ENCODE results near the gene ARF1.

The ARF1 gene

DNA sequence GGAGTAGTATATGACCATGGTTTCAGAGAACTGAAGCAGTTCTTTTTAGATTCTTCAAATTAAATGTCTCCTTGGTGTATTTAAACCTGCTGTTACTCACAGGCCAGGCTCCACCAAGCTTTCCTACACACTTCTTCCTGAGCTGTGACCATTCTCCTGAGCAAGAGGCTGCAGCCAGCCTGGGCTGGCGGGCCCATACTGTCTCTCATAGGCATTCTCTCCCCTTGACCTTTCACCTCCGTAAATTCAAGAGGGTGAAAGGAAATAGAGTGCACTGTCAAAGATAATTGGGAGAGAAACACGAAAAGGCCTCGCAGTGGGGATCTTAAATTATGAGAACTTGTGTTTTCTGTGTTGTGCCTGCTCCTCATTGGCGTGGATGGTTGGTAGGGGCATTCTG is 2.3 kb downstream of the ARF1 start (continued):
- TF ChIP-seq ZEB2 (tag by site-specific recombination; IDR thresholded peaks at IDR 0.05) = no peak
- no peak for TF ChIP-seq SETDB1 (IDR thresholded peaks at IDR 0.05; ENCODE audit: insufficient read length, low read length)
- no peak for TF ChIP-seq ZNF23 (tag by site-specific recombination; IDR thresholded peaks at IDR 0.05; ENCODE audit: borderline replicate concordance)
- TF ChIP-seq FEZF1 (tag by site-specific recombination; IDR thresholded peaks at IDR 0.05) = no peak
- no peak for TF ChIP-seq MEIS1 (CRISPR knock-in tag; IDR thresholded peaks at IDR 0.05; ENCODE audit: borderline replicate concordance)

DNA sequence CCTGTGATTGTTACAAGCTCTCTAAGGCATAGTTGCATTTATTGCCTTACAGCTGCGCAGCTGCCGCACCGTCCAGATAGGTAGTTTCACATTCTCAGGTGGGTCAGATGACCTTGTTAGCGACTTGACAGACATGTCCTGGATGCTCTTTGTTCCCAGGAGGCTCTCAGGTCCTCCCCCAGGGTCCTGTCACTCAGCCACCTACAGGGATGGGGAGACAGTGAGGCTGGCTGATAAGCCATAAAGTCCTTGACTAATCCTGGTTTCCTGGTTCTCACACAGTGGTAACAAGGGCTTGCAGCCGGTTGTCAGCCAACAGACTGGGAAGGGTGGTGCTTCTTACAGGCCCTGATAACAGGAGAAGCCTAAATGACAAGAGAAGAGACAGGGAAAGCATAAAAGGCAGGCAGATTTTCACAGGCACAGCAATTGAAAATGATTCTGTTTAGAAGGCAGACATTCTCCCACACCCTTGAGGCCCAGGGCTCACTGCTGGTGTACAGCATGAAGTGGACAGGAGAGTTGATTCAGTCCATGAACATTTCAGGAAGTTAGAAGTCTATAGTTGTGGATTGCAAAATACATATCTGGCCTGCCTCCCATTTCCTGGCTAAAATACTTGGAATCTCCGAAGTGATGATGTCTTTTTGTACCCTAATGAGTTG is 2.9 kb downstream of the ARF1 start:
- Histone ChIP-seq H3K4me3 (ENCODE audit: low read depth, low read length) (no peak overlapping the region; the same call in 1 of the 2 replicates), H3K9me3 (ENCODE audit: control insufficient read depth, insufficient read depth, low read depth, low read length) (no peaks in the 10 kb centered on the region), H3K4me1 (ENCODE audit: control insufficient read depth, insufficient read depth, low read length) (peaks cover 45% of the 10 kb centered on the region), H3K27ac (ENCODE audit: extremely low read depth, low read depth, low read length) (no peak overlapping the region; the same call in 1 of the 2 replicates), H3K36me3 (ENCODE audit: control insufficient read depth in 2 of 2, insufficient read depth in 1 of 2, low read length in 2 of 2) (peaks cover 0 to 54% of the 10 kb centered on the region in 2 experiments; a peak in 2 of 3 replicates)
- TF ChIP-seq ZNF140 (tag by site-specific recombination; IDR thresholded peaks at IDR 0.05) (no peak), TCF7L2 (IDR thresholded peaks at IDR 0.05; ENCODE audit: borderline replicate concordance, low read depth, low read length) (no peak), ZFHX2 (tag by site-specific recombination; conservative IDR thresholded peaks at IDR 0.05) (0 out of 2 replicates have a peak, but pooled peaks have one; percentile 7), GLIS1 (tag by site-specific recombination; IDR thresholded peaks at IDR 0.05) (peak; percentile 84), TRIM28 (IDR thresholded peaks at IDR 0.05; ENCODE audit: borderline replicate concordance, low read length) (peak; percentile 91), ZNF16 (tag by site-specific recombination; IDR thresholded peaks at IDR 0.05; ENCODE audit: low read depth) (no peak), ZEB2 (tag by site-specific recombination; IDR thresholded peaks at IDR 0.05) (0 out of 2 replicates have a peak, but pooled peaks have one; percentile 20)
- ChIA-PET CTCF (interaction anchor here (1.4 kb wide), 1 partner anchor 14 kb away, joined by 3 read pairs; no protein-coding TSS in a partner anchor), POLR2A (no interaction called here)

DNA sequence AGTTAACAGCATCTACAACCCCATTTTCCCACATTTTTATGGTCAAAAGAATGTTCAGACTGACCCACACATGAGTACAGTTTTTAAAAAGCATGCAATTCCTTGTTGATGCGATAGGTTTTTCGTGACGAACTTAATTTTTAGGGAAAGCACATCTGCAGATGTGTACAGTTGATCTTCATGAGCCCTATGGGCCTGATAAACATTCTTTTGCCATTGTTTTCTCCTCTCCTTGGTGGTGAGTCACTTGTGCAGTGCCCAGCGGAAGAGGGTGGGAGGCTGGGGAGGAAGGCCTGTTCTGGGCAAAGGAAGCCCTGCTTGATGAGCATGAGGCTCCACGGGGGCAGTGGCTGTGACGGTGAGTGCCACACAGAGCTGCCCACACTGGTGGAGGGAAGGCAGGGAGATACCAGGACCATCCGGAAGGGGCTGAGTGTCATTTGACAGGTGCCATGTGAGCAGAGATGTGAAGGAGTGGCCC is 5.3 kb downstream of the ARF1 start:
- ChIA-PET POLR2A (interaction anchor here (1.3 to 1.5 kb wide), 2 partner anchors 11 to 14 kb away, joined by 4 to 5 read pairs; no protein-coding TSS in a partner anchor), CTCF (interaction anchor here (0.6 to 1.8 kb wide), 5 partner anchors 9 to 956 kb away, joined by 3 to 7 read pairs (median 3); no protein-coding TSS in a partner anchor)
- Histone ChIP-seq H3K4me1 (ENCODE audit: control insufficient read depth, insufficient read depth, low read length) (peaks cover 42% of the 10 kb centered on the region), H3K9me3 (ENCODE audit: control insufficient read depth, insufficient read depth, low read depth, low read length) (no peaks in the 10 kb centered on the region), H3K27ac (ENCODE audit: extremely low read depth, low read depth, low read length) (peak overlapping the region; percentile 7; the same call in 1 of the 2 replicates), H3K4me3 (ENCODE audit: low read depth, low read length) (no peak overlapping the region), H3K36me3 (ENCODE audit: control insufficient read depth in 2 of 2, insufficient read depth in 1 of 2, low read length in 2 of 2) (peaks cover 3 to 78% of the 10 kb centered on the region in 2 experiments; a peak in 2 of 3 replicates)
- peak; percentile 51; the same call in 1 of the 2 replicates for TF ChIP-seq ZEB2 (tag by site-specific recombination; IDR thresholded peaks at IDR 0.05)
- TF ChIP-seq, protein P1, sequence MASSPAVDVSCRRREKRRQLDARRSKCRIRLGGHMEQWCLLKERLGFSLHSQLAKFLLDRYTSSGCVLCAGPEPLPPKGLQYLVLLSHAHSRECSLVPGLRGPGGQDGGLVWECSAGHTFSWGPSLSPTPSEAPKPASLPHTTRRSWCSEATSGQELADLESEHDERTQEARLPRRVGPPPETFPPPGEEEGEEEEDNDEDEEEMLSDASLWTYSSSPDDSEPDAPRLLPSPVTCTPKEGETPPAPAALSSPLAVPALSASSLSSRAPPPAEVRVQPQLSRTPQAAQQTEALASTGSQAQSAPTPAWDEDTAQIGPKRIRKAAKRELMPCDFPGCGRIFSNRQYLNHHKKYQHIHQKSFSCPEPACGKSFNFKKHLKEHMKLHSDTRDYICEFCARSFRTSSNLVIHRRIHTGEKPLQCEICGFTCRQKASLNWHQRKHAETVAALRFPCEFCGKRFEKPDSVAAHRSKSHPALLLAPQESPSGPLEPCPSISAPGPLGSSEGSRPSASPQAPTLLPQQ (tag by site-specific recombination; IDR thresholded peaks at IDR 0.05) = peak; percentile 37; the same call in 1 of the 2 replicates
- TF ChIP-seq, protein P2, sequence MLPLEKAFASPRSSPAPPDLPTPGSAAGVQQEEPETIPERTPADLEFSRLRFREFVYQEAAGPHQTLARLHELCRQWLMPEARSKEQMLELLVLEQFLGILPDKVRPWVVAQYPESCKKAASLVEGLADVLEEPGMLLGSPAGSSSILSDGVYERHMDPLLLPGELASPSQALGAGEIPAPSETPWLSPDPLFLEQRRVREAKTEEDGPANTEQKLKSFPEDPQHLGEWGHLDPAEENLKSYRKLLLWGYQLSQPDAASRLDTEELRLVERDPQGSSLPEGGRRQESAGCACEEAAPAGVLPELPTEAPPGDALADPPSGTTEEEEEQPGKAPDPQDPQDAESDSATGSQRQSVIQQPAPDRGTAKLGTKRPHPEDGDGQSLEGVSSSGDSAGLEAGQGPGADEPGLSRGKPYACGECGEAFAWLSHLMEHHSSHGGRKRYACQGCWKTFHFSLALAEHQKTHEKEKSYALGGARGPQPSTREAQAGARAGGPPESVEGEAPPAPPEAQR (tag by site-specific recombination; IDR thresholded peaks at IDR 0.05) = no peak
- TF ChIP-seq SETDB1 (IDR thresholded peaks at IDR 0.05; ENCODE audit: insufficient read length, low read length) = no peak
- TF ChIP-seq ZNF521 (tag by site-specific recombination; IDR thresholded peaks at IDR 0.05) = no peak
- no peak for TF ChIP-seq ZBTB48 (tag by site-specific recombination; IDR thresholded peaks at IDR 0.05)
- TF ChIP-seq SCRT1 (tag by site-specific recombination; IDR thresholded peaks at IDR 0.05; ENCODE audit: borderline replicate concordance) = no peak
- peak; percentile 58 for TF ChIP-seq SP7 (tag by site-specific recombination; IDR thresholded peaks at IDR 0.05)
- TF ChIP-seq ZNF19 (tag by site-specific recombination; IDR thresholded peaks at IDR 0.05; ENCODE audit: low read depth) = no peak
- no peak for TF ChIP-seq HOXD13 (CRISPR knock-in tag; IDR thresholded peaks at IDR 0.05; ENCODE audit: borderline replicate concordance)
- no peak for TF ChIP-seq ZNF433 (tag by site-specific recombination; IDR thresholded peaks at IDR 0.05; ENCODE audit: low read depth)
- peak; percentile 75 for TF ChIP-seq EGR2 (tag by site-specific recombination; IDR thresholded peaks at IDR 0.05; ENCODE audit: low read depth)
- TF ChIP-seq, protein P3, sequence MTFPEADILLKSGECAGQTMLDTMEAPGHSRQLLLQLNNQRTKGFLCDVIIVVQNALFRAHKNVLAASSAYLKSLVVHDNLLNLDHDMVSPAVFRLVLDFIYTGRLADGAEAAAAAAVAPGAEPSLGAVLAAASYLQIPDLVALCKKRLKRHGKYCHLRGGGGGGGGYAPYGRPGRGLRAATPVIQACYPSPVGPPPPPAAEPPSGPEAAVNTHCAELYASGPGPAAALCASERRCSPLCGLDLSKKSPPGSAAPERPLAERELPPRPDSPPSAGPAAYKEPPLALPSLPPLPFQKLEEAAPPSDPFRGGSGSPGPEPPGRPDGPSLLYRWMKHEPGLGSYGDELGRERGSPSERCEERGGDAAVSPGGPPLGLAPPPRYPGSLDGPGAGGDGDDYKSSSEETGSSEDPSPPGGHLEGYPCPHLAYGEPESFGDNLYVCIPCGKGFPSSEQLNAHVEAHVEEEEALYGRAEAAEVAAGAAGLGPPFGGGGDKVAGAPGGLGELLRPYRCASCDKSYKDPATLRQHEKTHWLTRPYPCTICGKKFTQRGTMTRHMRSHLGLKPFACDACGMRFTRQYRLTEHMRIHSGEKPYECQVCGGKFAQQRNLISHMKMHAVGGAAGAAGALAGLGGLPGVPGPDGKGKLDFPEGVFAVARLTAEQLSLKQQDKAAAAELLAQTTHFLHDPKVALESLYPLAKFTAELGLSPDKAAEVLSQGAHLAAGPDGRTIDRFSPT (tag by site-specific recombination; IDR thresholded peaks at IDR 0.05) = peak; percentile 66; the same call in 1 of the 2 replicates
- no peak for TF ChIP-seq KLF9 (tag by site-specific recombination; IDR thresholded peaks at IDR 0.05; ENCODE audit: low read depth)
- TF ChIP-seq GFI1B (tag by site-specific recombination; IDR thresholded peaks at IDR 0.05) = no peak
- TF ChIP-seq ZIC2 (tag by site-specific recombination; IDR thresholded peaks at IDR 0.05) = peak; percentile 32; the same call in 1 of the 2 replicates
- 0 out of 2 replicates have a peak, but pooled peaks have one; percentile 20 for TF ChIP-seq ZNF2 (tag by site-specific recombination; IDR thresholded peaks at IDR 0.05)
- TF ChIP-seq OSR2 (tag by site-specific recombination; IDR thresholded peaks at IDR 0.05) = no peak

All from HEK293 (cell line).